Neural cell (in vitro differentiated cells): ENCODE results near the gene HSH2D. TPM values are rescaled to one million over a fixed set of nuclear protein-coding genes. Genes with fewer than 3 reads are reported as not detected.

Source experiments
- H2AFZ ChIP-seq: fragments of 200-600, 300-800 bp; sonication (generic), shearing (Covaris generic); 2 replicates; pipeline ENCODE4 v1.6.0; 2014; ENCODE audit warnings: low read depth, mild to moderate bottlenecking, antibody characterized with exemption, low read length, moderate library complexity
- H3F3A ChIP-seq: fragments of 200-600 bp; shearing (Covaris generic); 2 replicates; pipeline ENCODE4 v1.6.1; 2016; ENCODE audit warnings: mild to moderate bottlenecking, moderate library complexity, mixed read lengths, antibody characterized with exemption, low read length; ENCODE audit not compliant: insufficient read depth, poor library complexity, severe bottlenecking
- H3K27ac ChIP-seq: fragments of 200-600, 300-800 bp; sonication (generic), shearing (Covaris generic); 2 replicates; pipeline ENCODE4 v1.5.1; 2014; ENCODE audit warnings: mild to moderate bottlenecking, low read length, moderate library complexity
- H3K27me3 ChIP-seq: fragments of 300-800, 200-600 bp; sonication (generic), shearing (Covaris generic); 2 replicates; pipeline ENCODE4 v1.6.0; 2014; ENCODE audit warnings: mild to moderate bottlenecking, low read depth, low read length, moderate library complexity; ENCODE audit not compliant: insufficient read depth
- H3K36me3 ChIP-seq: fragments of 300-800, 200-600 bp; sonication (generic), shearing (Covaris generic); 2 replicates; pipeline ENCODE4 v1.5.1; 2014; ENCODE audit warnings: mild to moderate bottlenecking, antibody characterized with exemption, low read length, moderate library complexity; ENCODE audit not compliant: insufficient read depth
- H3K4me2 ChIP-seq: fragments of 300-800, 200-600 bp; sonication (generic), shearing (Covaris generic); 2 replicates; pipeline ENCODE4 v1.6.0; 2014; ENCODE audit warnings: mild to moderate bottlenecking, low read length
- H3K4me3 ChIP-seq: fragments of 300-800, 200-600 bp; sonication (generic), shearing (Covaris generic); 2 replicates; pipeline ENCODE4 v1.5.1; 2014; ENCODE audit warnings: mild to moderate bottlenecking, low read length, moderate library complexity
- H3K79me2 ChIP-seq: fragments of 200-600 bp; shearing (Covaris generic); replicated peaks from 2 replicates; pipeline ENCODE4 v1.6.0; 2014; ENCODE audit warnings: mild to moderate bottlenecking, low read length, moderate library complexity; ENCODE audit not compliant: insufficient read depth
- H3K9ac ChIP-seq: fragments of 300-800, 200-600 bp; sonication (generic), shearing (Covaris generic); 2 replicates; pipeline ENCODE4 v1.6.1; 2016; ENCODE audit warnings: mild to moderate bottlenecking, low read length, mixed read lengths
- H3K9me2 ChIP-seq: fragments of 200-600 bp; shearing (Covaris generic); 2 replicates; pipeline ENCODE4 v1.6.1; 2016; ENCODE audit warnings: mild to moderate bottlenecking, low read length, mixed read lengths; ENCODE audit not compliant: insufficient read depth
- H3K9me3 ChIP-seq: fragments of 200-600, 300-800 bp; sonication (generic), shearing (Covaris generic); 2 replicates; pipeline ENCODE4 v1.6.1; 2016; ENCODE audit warnings: mild to moderate bottlenecking, mixed run types, low read length, moderate library complexity, mixed read lengths
- H4K20me1 ChIP-seq: fragments of 200-600 bp; shearing (Covaris generic); 2 replicates; pipeline ENCODE4 v1.6.1; 2016; ENCODE audit warnings: mild to moderate bottlenecking, mixed run types; ENCODE audit not compliant: insufficient read depth
- EP300 ChIP-seq: fragments of 450-650 bp; conservative IDR thresholded peaks from 2 replicates; pipeline ENCODE4 v1.6.1; 2014; ENCODE audit warnings: antibody characterized with exemption, mild to moderate bottlenecking, moderate library complexity; ENCODE audit not compliant: poor library complexity, severe bottlenecking
- EZH2 ChIP-seq: fragments of 200-600, 300-800 bp; shearing (Covaris generic), sonication (generic); IDR thresholded peaks from 2 replicates; pipeline ENCODE4 v1.6.1; 2014; ENCODE audit warnings: antibody characterized with exemption, low read length, borderline replicate concordance, mild to moderate bottlenecking; ENCODE audit not compliant: insufficient read depth, poor library complexity, severe bottlenecking
- MXI1 ChIP-seq: fragments of 450-650 bp; conservative IDR thresholded peaks from 2 replicates; pipeline ENCODE4 v1.6.1; 2014; ENCODE audit warnings: antibody characterized with exemption, mild to moderate bottlenecking; ENCODE audit not compliant: poor library complexity, severe bottlenecking
- POLR2AphosphoS5 ChIP-seq: IDR thresholded peaks from 2 replicates; pipeline ENCODE4 v1.6.1; 2012
- RAD21 ChIP-seq: fragments of 450-650 bp; conservative IDR thresholded peaks from 2 replicates; pipeline ENCODE4 v1.6.1; 2014; ENCODE audit warnings: antibody characterized with exemption, mild to moderate bottlenecking, moderate library complexity
- SMC3 ChIP-seq: fragments of 450-650 bp; conservative IDR thresholded peaks from 2 replicates; pipeline ENCODE4 v1.6.1; 2014; ENCODE audit warnings: antibody characterized with exemption, mild to moderate bottlenecking, moderate library complexity; ENCODE audit not compliant: poor library complexity
- TAF1 ChIP-seq: IDR thresholded peaks from 2 replicates; pipeline ENCODE4 v1.6.1; 2012; ENCODE audit warnings: low read depth
- polyA plus RNA-seq: library from polyadenylated mRNA; depleted of rRNA; stranded (reverse); fragments of >200 nt; gene quantifications from 2 replicates; pipeline ENCODE4 v1.2.3, GENCODE V29; 2014
- TF ChIP-seq, protein P1 (sequence below): IDR thresholded peaks from 2 replicates; pipeline ENCODE4 v1.6.1; 2012; ENCODE audit warnings: borderline replicate concordance
- TF ChIP-seq, protein P2 (sequence below): fragments of 450-650 bp; IDR thresholded peaks from 2 replicates; pipeline ENCODE4 v1.5.1; 2014; ENCODE audit warnings: antibody characterized with exemption, mild to moderate bottlenecking, moderate library complexity; ENCODE audit not compliant: poor library complexity, severe bottlenecking

Gene HSH2D
- polyA plus RNA-seq, 1 donor from 2014 or later = not detected

DNA sequence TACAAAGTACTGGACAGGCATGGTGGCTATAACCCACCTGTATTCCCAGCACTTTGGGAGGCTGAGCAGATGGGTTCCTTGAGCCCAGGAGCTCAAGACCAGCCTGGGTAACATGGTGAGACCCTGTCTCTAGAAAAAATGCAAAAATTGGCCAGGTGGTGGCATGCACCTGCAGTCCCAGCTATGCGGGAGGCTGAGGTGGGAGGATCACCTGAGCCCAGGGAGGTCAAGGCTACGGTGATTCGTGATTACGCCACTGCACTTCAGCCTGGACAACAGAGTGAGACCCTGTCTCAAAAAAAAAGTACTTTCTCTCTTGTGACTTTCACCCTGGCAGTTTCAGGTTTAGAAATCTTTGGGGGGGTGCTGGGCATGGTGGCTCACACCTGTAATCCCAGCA lies 43.0 kb upstream of the HSH2D start:
- Histone ChIP-seq H3K27ac (no peak overlapping the region), H3K4me3 (no peak overlapping the region), H3K36me3 (no peaks in the 10 kb centered on the region), H4K20me1 (no peaks in the 10 kb centered on the region), H3F3A (no peaks in the 10 kb centered on the region), H3K27me3 (no peaks in the 10 kb centered on the region), H3K9me2 (no peaks in the 10 kb centered on the region), H3K9ac (no peak overlapping the region), H3K4me2 (no peak overlapping the region), H3K79me2 (no peaks in the 10 kb centered on the region), H3K9me3 (no peaks in the 10 kb centered on the region), H2AFZ (no peak overlapping the region)
- TF ChIP-seq POLR2AphosphoS5 = no peak
- TF ChIP-seq EZH2 = no peak
- TF ChIP-seq TAF1 = no peak
- TF ChIP-seq, protein P1, sequence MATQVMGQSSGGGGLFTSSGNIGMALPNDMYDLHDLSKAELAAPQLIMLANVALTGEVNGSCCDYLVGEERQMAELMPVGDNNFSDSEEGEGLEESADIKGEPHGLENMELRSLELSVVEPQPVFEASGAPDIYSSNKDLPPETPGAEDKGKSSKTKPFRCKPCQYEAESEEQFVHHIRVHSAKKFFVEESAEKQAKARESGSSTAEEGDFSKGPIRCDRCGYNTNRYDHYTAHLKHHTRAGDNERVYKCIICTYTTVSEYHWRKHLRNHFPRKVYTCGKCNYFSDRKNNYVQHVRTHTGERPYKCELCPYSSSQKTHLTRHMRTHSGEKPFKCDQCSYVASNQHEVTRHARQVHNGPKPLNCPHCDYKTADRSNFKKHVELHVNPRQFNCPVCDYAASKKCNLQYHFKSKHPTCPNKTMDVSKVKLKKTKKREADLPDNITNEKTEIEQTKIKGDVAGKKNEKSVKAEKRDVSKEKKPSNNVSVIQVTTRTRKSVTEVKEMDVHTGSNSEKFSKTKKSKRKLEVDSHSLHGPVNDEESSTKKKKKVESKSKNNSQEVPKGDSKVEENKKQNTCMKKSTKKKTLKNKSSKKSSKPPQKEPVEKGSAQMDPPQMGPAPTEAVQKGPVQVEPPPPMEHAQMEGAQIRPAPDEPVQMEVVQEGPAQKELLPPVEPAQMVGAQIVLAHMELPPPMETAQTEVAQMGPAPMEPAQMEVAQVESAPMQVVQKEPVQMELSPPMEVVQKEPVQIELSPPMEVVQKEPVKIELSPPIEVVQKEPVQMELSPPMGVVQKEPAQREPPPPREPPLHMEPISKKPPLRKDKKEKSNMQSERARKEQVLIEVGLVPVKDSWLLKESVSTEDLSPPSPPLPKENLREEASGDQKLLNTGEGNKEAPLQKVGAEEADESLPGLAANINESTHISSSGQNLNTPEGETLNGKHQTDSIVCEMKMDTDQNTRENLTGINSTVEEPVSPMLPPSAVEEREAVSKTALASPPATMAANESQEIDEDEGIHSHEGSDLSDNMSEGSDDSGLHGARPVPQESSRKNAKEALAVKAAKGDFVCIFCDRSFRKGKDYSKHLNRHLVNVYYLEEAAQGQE = no peak
- no peak for TF ChIP-seq MXI1
- TF ChIP-seq, protein P2, sequence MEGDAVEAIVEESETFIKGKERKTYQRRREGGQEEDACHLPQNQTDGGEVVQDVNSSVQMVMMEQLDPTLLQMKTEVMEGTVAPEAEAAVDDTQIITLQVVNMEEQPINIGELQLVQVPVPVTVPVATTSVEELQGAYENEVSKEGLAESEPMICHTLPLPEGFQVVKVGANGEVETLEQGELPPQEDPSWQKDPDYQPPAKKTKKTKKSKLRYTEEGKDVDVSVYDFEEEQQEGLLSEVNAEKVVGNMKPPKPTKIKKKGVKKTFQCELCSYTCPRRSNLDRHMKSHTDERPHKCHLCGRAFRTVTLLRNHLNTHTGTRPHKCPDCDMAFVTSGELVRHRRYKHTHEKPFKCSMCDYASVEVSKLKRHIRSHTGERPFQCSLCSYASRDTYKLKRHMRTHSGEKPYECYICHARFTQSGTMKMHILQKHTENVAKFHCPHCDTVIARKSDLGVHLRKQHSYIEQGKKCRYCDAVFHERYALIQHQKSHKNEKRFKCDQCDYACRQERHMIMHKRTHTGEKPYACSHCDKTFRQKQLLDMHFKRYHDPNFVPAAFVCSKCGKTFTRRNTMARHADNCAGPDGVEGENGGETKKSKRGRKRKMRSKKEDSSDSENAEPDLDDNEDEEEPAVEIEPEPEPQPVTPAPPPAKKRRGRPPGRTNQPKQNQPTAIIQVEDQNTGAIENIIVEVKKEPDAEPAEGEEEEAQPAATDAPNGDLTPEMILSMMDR = no peak
- no peak for TF ChIP-seq EP300
- no peak for TF ChIP-seq SMC3
- TF ChIP-seq RAD21 = no peak

DNA sequence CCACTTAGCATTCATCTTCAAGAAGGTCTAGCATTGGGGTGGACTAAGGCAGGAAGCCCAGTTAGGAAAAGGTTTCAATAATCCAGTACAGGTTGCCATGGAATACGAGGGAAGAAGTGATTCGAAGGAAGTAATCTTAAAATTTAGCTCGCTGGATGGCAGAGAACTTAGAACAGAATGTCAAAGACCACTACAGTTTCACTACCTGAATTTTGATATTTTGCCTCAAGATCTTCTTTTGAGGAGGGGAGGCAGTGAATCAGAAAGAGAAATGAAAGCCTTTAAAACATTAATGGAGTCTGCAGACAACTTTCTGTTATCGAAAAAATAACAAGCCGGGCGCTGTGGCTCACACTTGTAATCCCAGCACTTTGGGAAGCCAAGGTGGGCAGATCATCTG lies 38.8 kb upstream of the HSH2D start:
- H4K20me1 ChIP-seq = no peaks in the 10 kb centered on the region
- no peaks in the 10 kb centered on the region for H3K27me3 ChIP-seq
- H3K9ac ChIP-seq = no peak overlapping the region
- no peak overlapping the region for H3K27ac ChIP-seq
- no peaks in the 10 kb centered on the region for H3K9me2 ChIP-seq
- no peak overlapping the region for H3K4me2 ChIP-seq
- no peaks in the 10 kb centered on the region for H3F3A ChIP-seq
- no peak overlapping the region for H3K4me3 ChIP-seq
- no peaks in the 10 kb centered on the region for H3K9me3 ChIP-seq
- H3K36me3 ChIP-seq = no peaks in the 10 kb centered on the region
- no peaks in the 10 kb centered on the region for H3K79me2 ChIP-seq
- TF ChIP-seq POLR2AphosphoS5 (no peak), SMC3 (no peak), EP300 (no peak), RAD21 (no peak), EZH2 (no peak), MXI1 (no peak), TAF1 (no peak)
- TF ChIP-seq, protein P2 = no peak
- TF ChIP-seq, protein P1 = no peak
- no peak overlapping the region for H2AFZ ChIP-seq
